IMR-90 (cell line): ENCODE data around the gene CEBPB. TPM values are rescaled to one million over a fixed set of nuclear protein-coding genes. Genes with fewer than 3 reads are reported as not detected.

Experiments
- ATAC-seq: fragments of 200-7000 bp; cut with Tn5 transposase; 2 replicates; pipeline ENCODE4 v1.9.1; 2020; ENCODE audit warnings: low read depth, mild to moderate bottlenecking, moderate library complexity
- BruUV-seq: library from RNA; stranded (reverse); fragments of 400-500 nt; replicated peaks from 2 replicates; lab custom pipeline; 2021; lab: Mats Ljungman, UMichigan
- CTCF ChIA-PET: fragments of 300-600 bp; formaldehyde crosslinking; extraction: SDS; loops from one replicate; lab custom pipeline; 2021; ENCODE audit warnings: antibody characterized with exemption; lab: Yijun Ruan, JAX
- POLR2A ChIA-PET: fragments of 300-600 bp; sonication (Branson Sonifier 250); formaldehyde crosslinking; loops from one replicate; lab custom pipeline; 2022; ENCODE audit warnings: antibody characterized with exemption; ENCODE audit not compliant: unreplicated experiment; lab: Charles Lee
- DNase-seq: peaks from one replicate; pipeline ENCODE4 v3.0.0; 2013
- H2AFZ ChIP-seq: replicated peaks from 2 replicates; pipeline ENCODE3; 2013; ENCODE audit warnings: low read length, mild to moderate bottlenecking; ENCODE audit not compliant: poor library complexity
- H2AK5ac ChIP-seq: 2 replicates; pipeline ENCODE4 v1.6.1; 2013; ENCODE audit warnings: low read depth, low read length, inconsistent platforms
- H2AK9ac ChIP-seq: replicated peaks from 2 replicates; pipeline ENCODE3; 2013; ENCODE audit warnings: mild to moderate bottlenecking, low read depth, low read length, moderate library complexity; ENCODE audit not compliant: poor library complexity
- H2BK120ac ChIP-seq: 2 replicates; pipeline ENCODE4 v1.6.1; 2013; ENCODE audit warnings: low read depth, low read length, inconsistent platforms
- H2BK15ac ChIP-seq: 3 replicates; pipeline ENCODE4 v1.6.1; 2013; ENCODE audit warnings: low read depth, low read length, inconsistent platforms
- H2BK20ac ChIP-seq: 2 replicates; pipeline ENCODE4 v1.6.1; 2013; ENCODE audit warnings: low read depth, mild to moderate bottlenecking, inconsistent platforms, low read length, moderate library complexity
- H2BK5ac ChIP-seq: 2 replicates; pipeline ENCODE4 v1.6.1; 2013; ENCODE audit warnings: mild to moderate bottlenecking, low read depth, low read length, inconsistent platforms; ENCODE audit not compliant: poor library complexity, severe bottlenecking
- H3K14ac ChIP-seq: replicated peaks from 2 replicates; pipeline ENCODE4 v1.6.1; 2013; ENCODE audit warnings: low read depth, low read length, inconsistent platforms
- H3K18ac ChIP-seq: 2 replicates; pipeline ENCODE4 v1.6.1; 2013; ENCODE audit warnings: low read depth, low read length, control low read depth
- H3K23ac ChIP-seq: 2 replicates; pipeline ENCODE4 v1.6.1; 2013; ENCODE audit warnings: low read depth, low read length, inconsistent platforms
- H3K27ac ChIP-seq: 2 replicates; pipeline ENCODE4 v1.5.1; 2013; ENCODE audit warnings: mild to moderate bottlenecking, control low read depth, low read length; ENCODE audit not compliant: insufficient read depth
- H3K27me3 ChIP-seq: 2 replicates; pipeline ENCODE4 v1.6.1; 2013; ENCODE audit warnings: low read length; ENCODE audit not compliant: control insufficient read depth, insufficient read depth
- H3K36me3 ChIP-seq: 2 replicates; pipeline ENCODE4 v1.6.1; 2013; ENCODE audit warnings: low read length, mixed read lengths; ENCODE audit not compliant: control insufficient read depth, insufficient read depth
- H3K4ac ChIP-seq: 2 replicates; pipeline ENCODE4 v1.6.1; 2013; ENCODE audit warnings: low read depth, low read length, inconsistent platforms
- H3K4me1 ChIP-seq: 2 replicates; pipeline ENCODE4 v1.6.1; 2013; ENCODE audit warnings: low read length, mixed read lengths; ENCODE audit not compliant: control insufficient read depth, insufficient read depth
- H3K4me2 ChIP-seq: 2 replicates; pipeline ENCODE4 v1.6.1; 2013; ENCODE audit warnings: low read depth, mild to moderate bottlenecking, control low read depth, low read length, moderate library complexity
- H3K4me3 ChIP-seq: 2 replicates; pipeline ENCODE4 v1.5.1; 2013; ENCODE audit warnings: low read depth, mild to moderate bottlenecking, control low read depth, low read length, moderate library complexity; ENCODE audit not compliant: insufficient read depth
- H3K56ac ChIP-seq: 2 replicates; pipeline ENCODE4 v1.6.1; 2013; ENCODE audit warnings: low read length, inconsistent platforms; ENCODE audit not compliant: insufficient read depth; ENCODE audit errors: extremely low read depth
- H3K79me1 ChIP-seq, 2 experiments: 2 replicates each; pipeline ENCODE4 v1.6.1; 2013; ENCODE audit warnings: low read length in 2 of 2, inconsistent platforms in 1 of 2, low read depth in 1 of 2
- H3K9ac ChIP-seq: 2 replicates; pipeline ENCODE4 v1.6.1; 2013; ENCODE audit warnings: low read depth, low read length, control low read depth
- H3K9me1 ChIP-seq: 2 replicates; pipeline ENCODE4 v1.6.1; 2013; ENCODE audit warnings: low read length, inconsistent platforms; ENCODE audit not compliant: insufficient read depth
- H3K9me3 ChIP-seq: 2 replicates; pipeline ENCODE4 v1.6.1; 2013; ENCODE audit warnings: low read length; ENCODE audit not compliant: control insufficient read depth, insufficient read depth
- H4K20me1 ChIP-seq: 2 replicates; pipeline ENCODE4 v1.6.1; 2013; ENCODE audit warnings: low read length, inconsistent platforms; ENCODE audit not compliant: insufficient read depth
- H4K5ac ChIP-seq: 2 replicates; pipeline ENCODE4 v1.6.1; 2013; ENCODE audit warnings: mild to moderate bottlenecking, low read depth, low read length, control low read depth
- H4K8ac ChIP-seq, 2 experiments: 2 replicates each; pipeline ENCODE4 v1.6.1; 2013; ENCODE audit warnings: low read depth in 2 of 2, low read length in 2 of 2, control low read depth in 1 of 2, inconsistent platforms in 1 of 2
- H4K91ac ChIP-seq: 2 replicates; pipeline ENCODE4 v1.6.1; 2013; ENCODE audit warnings: low read depth, low read length, inconsistent platforms; ENCODE audit not compliant: insufficient read depth
- BHLHE40 ChIP-seq: fragments of 150-350 bp; IDR thresholded peaks from 2 replicates; pipeline ENCODE4 v1.6.1; 2016; ENCODE audit warnings: mild to moderate bottlenecking, low read depth, low read length
- CEBPB ChIP-seq: IDR thresholded peaks from 2 replicates; pipeline ENCODE4 v1.6.1; 2012; ENCODE audit warnings: low read depth, low read length, improper control_type of control experiment
- CHD1 ChIP-seq: IDR thresholded peaks from 2 replicates; pipeline ENCODE4 v1.6.1; 2012; ENCODE audit warnings: low read depth, low read length, improper control_type of control experiment
- FOS ChIP-seq: fragments of 150-350 bp; IDR thresholded peaks from 2 replicates; pipeline ENCODE4 v1.6.1; 2016; ENCODE audit warnings: low read depth, low read length
- MAZ ChIP-seq: IDR thresholded peaks from 2 replicates; pipeline ENCODE4 v1.6.1; 2012; ENCODE audit warnings: low read depth, mild to moderate bottlenecking, low read length, improper control_type of control experiment, moderate library complexity, borderline replicate concordance
- MXI1 ChIP-seq: IDR thresholded peaks from 2 replicates; pipeline ENCODE4 v1.6.1; 2012; ENCODE audit warnings: low read depth, mild to moderate bottlenecking, low read length, moderate library complexity, borderline replicate concordance
- NFE2L2 ChIP-seq: fragments of 150-350 bp; IDR thresholded peaks from 2 replicates; pipeline ENCODE4 v1.6.1; 2016; ENCODE audit warnings: low read depth, mild to moderate bottlenecking, low read length
- POLR2A ChIP-seq: IDR thresholded peaks from 2 replicates; pipeline ENCODE4 v1.6.1; 2012; ENCODE audit warnings: mild to moderate bottlenecking, low read depth, low read length
- RAD21 ChIP-seq: IDR thresholded peaks from 2 replicates; pipeline ENCODE4 v1.6.1; 2012; ENCODE audit warnings: low read length, improper control_type of control experiment
- RCOR1 ChIP-seq: IDR thresholded peaks from 2 replicates; pipeline ENCODE4 v1.6.1; 2012; ENCODE audit warnings: mild to moderate bottlenecking, low read length, improper control_type of control experiment; ENCODE audit not compliant: insufficient replicate concordance
- RFX5 ChIP-seq: IDR thresholded peaks from 2 replicates; pipeline ENCODE4 v1.8.0; 2012; ENCODE audit warnings: low read depth, mild to moderate bottlenecking, low read length, moderate library complexity
- SMC3 ChIP-seq: fragments of 150-350 bp; IDR thresholded peaks from 2 replicates; pipeline ENCODE4 v1.6.1; 2016; ENCODE audit warnings: low read depth, mild to moderate bottlenecking, antibody characterized with exemption, low read length, moderate library complexity
- WGBS, 2 experiments: methylation state at CpG; one replicate each; pipeline versions ENCODE4 v1.1.5 to v1.1.7; 2013; ENCODE audit warnings: missing lambda C conversion rate in 2 of 2; ENCODE audit not compliant: insufficient read length in 1 of 2; ENCODE audit errors: extremely low coverage in 2 of 2; 5-methylcytosine and 5-hydroxymethylcytosine counted together
- dilution Hi-C: fragments of 300-500 bp; cut with HindIII; formaldehyde crosslinking; loops from one replicate; pipeline ENCODE4 v1.14.3; 2018; ENCODE audit warnings: low sequenced_read_pairs; ENCODE audit not compliant: unreplicated experiment
- in situ Hi-C: fragments of 300-500 bp; cut with MboI; formaldehyde crosslinking; loops from 3 replicates; pipeline ENCODE4 v1.14.3; 2019; ENCODE audit warnings: low sequenced_read_pairs, inconsistent platforms, mixed read lengths
- intact Hi-C: fragments of 100-400 bp; cut with micrococcal nuclease; formaldehyde crosslinking; loops from 2 replicates; pipeline ENCODE4 v1.10.0; 2022
- polyA plus RNA-seq, 3 experiments: library from polyadenylated mRNA; depleted of rRNA; stranded (reverse); fragments of >200 nt; gene quantifications; 2 replicates each; pipeline ENCODE4 v1.2.3, GENCODE V29; 2012; ENCODE audit warnings: low replicate concordance in 1 of 3
- total RNA-seq: library from RNA; depleted of rRNA; stranded (reverse); fragments of >200 nt; gene quantifications from 2 replicates; pipeline ENCODE4 v1.2.3, GENCODE V29; 2012
- TF ChIP-seq, protein P1 (sequence below): fragments of 150-350 bp; IDR thresholded peaks from 2 replicates; pipeline ENCODE4 v1.6.1; 2017; ENCODE audit warnings: mild to moderate bottlenecking, antibody characterized with exemption, low read length, low read depth
- TF ChIP-seq, protein P2 (sequence below): conservative IDR thresholded peaks from 2 replicates; pipeline ENCODE4 v1.5.1; 2012; ENCODE audit warnings: mild to moderate bottlenecking, low read depth, low read length, improper control_type of control experiment
- TF ChIP-seq, protein P3 (sequence below): fragments of 150-350 bp; IDR thresholded peaks from 2 replicates; pipeline ENCODE4 v1.6.1; 2016; ENCODE audit warnings: low read depth, mild to moderate bottlenecking, low read length, moderate library complexity, borderline replicate concordance

The CEBPB gene
- total and polyA plus RNA-seq, 2 of the 4 experiments (the other 2 are of a cell fraction): 3.4 to 17.4 TPM

DNA sequence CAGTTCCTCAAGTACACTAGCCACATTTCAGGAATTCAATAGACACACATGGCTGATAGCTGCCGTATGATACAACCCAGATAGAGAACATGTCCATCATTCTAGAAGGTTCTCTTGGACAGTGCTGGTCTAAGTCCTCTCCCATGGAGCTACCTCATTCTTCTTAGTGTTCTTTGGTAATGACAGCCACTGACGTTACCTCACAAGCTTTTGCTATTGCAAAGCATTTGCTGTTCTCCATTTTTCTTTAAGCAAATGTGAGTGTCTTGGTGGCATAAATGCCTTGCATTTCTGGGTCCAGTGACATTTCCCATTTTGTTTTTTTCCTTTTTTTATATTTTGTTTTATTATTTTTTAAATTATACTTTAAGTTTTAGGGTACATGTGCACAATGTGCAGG, 8.3 kb upstream of the CEBPB start:
- Histone ChIP-seq H4K91ac (no peak overlapping the region), H3K4ac (no peak overlapping the region), H3K18ac (no peak overlapping the region), H3K4me3 (no peak overlapping the region), H3K27ac (no peak overlapping the region), H2BK20ac (no peak overlapping the region), H2BK120ac (no peak overlapping the region), H3K23ac (no peak overlapping the region), H3K9ac (no peak overlapping the region), H4K20me1 (no peaks in the 10 kb centered on the region), H2AK9ac (no peak overlapping the region), H3K4me2 (no peak overlapping the region), H3K36me3 (no peaks in the 10 kb centered on the region), H3K9me3 (no peaks in the 10 kb centered on the region), H3K9me1 (no peaks in the 10 kb centered on the region), H4K8ac (no peak overlapping the region), H2AK5ac (no peak overlapping the region), H4K5ac (no peak overlapping the region), H2AFZ (no peak overlapping the region), H3K14ac (no peak overlapping the region), H3K4me1 (peaks cover 1% of the 10 kb centered on the region; the same call in 1 of the 2 replicates), H2BK5ac (no peak overlapping the region), H3K27me3 (no peaks in the 10 kb centered on the region), H2BK15ac (no peak overlapping the region), H3K79me1 (no peaks in the 10 kb centered on the region), H3K56ac (no peak overlapping the region)
- in situ Hi-C loops (loop anchor here (10.0 kb wide), 2 partner anchors 562 to 602 kb away; no protein-coding TSS in a partner anchor), intact Hi-C loops (no loop called here), dilution Hi-C loops (no loop called here)
- no peak for DNase-seq
- no TSS peak for BruUV-seq
- POLR2A ChIA-PET: interaction anchor here (0.6 kb wide), 1 partner anchor 75 kb away, joined by 4 read pairs; no protein-coding TSS in a partner anchor
- TF ChIP-seq CHD1 (no peak), FOS (no peak), RAD21 (no peak), MXI1 (no peak), NFE2L2 (no peak), SMC3 (no peak), CEBPB (no peak), POLR2A (no peak), BHLHE40 (no peak), MAZ (no peak), RCOR1 (no peak), RFX5 (no peak)
- TF ChIP-seq, protein P1, sequence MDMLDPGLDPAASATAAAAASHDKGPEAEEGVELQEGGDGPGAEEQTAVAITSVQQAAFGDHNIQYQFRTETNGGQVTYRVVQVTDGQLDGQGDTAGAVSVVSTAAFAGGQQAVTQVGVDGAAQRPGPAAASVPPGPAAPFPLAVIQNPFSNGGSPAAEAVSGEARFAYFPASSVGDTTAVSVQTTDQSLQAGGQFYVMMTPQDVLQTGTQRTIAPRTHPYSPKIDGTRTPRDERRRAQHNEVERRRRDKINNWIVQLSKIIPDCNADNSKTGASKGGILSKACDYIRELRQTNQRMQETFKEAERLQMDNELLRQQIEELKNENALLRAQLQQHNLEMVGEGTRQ: no peak
- TF ChIP-seq, protein P2, sequence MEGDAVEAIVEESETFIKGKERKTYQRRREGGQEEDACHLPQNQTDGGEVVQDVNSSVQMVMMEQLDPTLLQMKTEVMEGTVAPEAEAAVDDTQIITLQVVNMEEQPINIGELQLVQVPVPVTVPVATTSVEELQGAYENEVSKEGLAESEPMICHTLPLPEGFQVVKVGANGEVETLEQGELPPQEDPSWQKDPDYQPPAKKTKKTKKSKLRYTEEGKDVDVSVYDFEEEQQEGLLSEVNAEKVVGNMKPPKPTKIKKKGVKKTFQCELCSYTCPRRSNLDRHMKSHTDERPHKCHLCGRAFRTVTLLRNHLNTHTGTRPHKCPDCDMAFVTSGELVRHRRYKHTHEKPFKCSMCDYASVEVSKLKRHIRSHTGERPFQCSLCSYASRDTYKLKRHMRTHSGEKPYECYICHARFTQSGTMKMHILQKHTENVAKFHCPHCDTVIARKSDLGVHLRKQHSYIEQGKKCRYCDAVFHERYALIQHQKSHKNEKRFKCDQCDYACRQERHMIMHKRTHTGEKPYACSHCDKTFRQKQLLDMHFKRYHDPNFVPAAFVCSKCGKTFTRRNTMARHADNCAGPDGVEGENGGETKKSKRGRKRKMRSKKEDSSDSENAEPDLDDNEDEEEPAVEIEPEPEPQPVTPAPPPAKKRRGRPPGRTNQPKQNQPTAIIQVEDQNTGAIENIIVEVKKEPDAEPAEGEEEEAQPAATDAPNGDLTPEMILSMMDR: no peak
- TF ChIP-seq, protein P3, sequence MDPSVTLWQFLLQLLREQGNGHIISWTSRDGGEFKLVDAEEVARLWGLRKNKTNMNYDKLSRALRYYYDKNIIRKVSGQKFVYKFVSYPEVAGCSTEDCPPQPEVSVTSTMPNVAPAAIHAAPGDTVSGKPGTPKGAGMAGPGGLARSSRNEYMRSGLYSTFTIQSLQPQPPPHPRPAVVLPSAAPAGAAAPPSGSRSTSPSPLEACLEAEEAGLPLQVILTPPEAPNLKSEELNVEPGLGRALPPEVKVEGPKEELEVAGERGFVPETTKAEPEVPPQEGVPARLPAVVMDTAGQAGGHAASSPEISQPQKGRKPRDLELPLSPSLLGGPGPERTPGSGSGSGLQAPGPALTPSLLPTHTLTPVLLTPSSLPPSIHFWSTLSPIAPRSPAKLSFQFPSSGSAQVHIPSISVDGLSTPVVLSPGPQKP: no peak
- no CpG with 5 or more reads among the region's 2 CpGs for WGBS, 2 experiments
- no peak for ATAC-seq
- CTCF ChIA-PET: no interaction called here
